DMS 273 (cell line): ENCODE measurements around the gene CTSD.

Experiments
- DNase-seq: peaks from one replicate; lab custom pipeline; 2025; ENCODE audit not compliant: unreplicated experiment; lab: John Stamatoyannopoulos, UW

CTSD gene

GRCh38 chr11:1731451-1732059 lies 32.2 kb downstream of the CTSD start:
- DNase-seq: no peak

- no peak for DNase-seq
These were observed 33.6 kb downstream of the CTSD start for GRCh38 chr11:1730059-1730629.

- DNase-seq: no peak
These were observed 34.1 kb downstream of the CTSD start for GRCh38 chr11:1729692-1730011.

- DNase-seq: no peak
These were observed 34.6 kb downstream of the CTSD start for GRCh38 chr11:1728931-1729691.

DNA sequence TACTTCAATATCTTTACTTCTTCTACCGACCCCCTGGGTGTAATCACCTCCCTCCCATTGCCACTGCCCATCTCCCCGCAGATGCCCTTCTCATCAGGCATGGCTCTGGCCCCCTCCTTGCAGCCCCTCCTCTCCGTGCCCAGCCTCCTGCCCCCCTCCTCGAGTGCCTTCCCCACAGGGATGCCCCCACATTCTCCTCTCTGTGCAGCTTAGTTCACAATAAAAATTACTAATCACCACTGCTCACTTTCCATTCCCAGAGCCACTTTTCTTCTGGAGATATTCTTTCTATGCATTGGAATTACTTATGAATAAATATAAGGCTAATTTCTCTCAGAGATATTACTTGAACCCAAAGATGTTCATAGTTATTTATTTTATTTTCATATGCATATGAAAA lies 35.4 kb downstream of the CTSD start:
- no peak for DNase-seq

- DNase-seq: no peak
These were observed 35.9 kb downstream of the CTSD start for GRCh38 chr11:1727861-1728260.

DNA sequence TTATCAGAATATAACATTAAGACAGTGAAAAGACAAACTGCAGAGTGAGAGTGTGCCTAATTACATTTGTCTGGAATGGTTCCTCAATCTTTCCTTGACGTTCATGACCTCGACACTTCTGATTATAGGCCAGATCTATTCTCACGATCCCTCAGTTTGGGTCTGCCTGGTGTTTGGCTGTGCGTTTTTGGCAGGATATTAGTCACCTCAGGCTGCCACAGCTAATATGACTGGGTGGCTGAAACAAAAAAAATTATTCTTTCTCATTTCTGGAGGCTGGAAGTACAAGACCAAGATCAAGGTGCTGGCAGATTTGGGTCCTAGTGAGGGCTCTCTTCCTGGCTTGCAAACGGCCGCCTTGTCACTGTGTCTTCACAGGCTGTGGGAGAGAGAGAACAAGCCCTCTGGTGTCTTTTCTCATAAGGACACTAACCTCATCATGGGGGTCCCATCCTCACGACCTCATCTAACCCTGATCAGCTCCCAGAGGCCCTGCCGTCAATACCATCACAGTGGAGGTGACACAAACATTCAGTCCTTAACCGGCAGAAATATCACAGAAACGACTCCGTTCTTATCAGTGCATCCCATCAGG lies 36.5 kb downstream of the CTSD start:
- no peak for DNase-seq

DNA sequence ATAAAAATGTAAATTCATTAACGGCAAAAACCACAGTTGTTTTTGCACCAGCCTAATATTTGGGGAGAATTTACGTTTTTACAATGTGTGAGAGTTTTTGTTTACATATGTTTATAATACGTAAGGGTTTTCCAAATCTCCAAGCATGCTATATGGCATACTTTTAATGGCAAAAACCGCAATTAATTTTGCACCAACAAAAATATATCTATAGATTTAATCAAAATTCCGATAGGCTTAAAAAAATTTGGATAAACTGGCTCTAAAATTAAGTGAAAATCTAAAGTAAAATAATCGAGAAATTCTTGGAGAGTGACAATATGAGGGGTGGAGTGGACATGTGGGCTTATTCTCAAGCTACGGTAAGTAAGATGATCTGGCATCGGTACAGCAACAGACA lies 43.9 kb downstream of the CTSD start:
- DNase-seq: no peak

- DNase-seq: no peak
These were observed 45.4 kb downstream of the CTSD start for GRCh38 chr11:1718326-1718725.

DNA sequence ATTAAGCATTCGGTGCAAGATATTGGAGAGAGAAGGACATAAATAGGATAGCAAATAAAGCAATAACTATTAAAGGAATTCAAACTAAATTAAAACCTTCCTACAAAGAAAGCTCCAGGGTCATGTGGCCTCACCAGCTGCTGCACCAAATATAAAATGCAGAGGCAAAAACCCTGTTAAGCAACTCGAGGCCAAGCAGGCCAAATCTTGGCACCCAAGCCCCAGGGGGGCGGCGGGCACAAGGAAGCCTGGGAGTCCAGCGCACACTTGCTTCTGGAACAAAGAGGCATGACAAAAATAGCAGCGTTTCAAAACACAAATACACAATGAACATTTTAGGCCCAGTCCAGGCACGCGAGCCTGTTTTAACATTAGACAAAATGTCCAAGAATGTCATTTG lies 46.0 kb downstream of the CTSD start:
- DNase-seq: no peak

GRCh38 chr11:1714908-1715885 lies 48.5 kb downstream of the CTSD start:
- DNase-seq: no peak

DNA sequence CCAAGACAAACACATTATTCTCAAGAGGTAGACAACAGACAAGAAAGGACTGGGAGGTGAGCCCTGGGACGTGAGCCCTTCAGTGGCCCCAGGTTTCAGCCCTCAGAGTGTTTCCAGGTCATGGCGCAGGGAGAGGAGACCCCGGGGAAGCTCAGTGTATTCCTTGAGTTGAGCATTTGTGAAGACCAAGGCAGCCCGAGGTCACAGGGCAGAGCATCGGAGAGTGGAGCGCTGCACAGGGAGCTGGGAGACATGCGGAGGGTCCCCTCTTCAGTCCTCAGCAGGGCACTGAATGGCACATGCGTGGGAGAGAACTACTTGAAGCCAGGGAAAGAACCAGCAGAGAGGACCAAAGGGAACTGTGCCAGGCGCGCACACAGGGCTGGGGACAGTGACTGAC lies 55.0 kb downstream of the CTSD start:
- no peak for DNase-seq

- no peak for DNase-seq
These were observed 56.0 kb downstream of the CTSD start for GRCh38 chr11:1707751-1708150.

DNA sequence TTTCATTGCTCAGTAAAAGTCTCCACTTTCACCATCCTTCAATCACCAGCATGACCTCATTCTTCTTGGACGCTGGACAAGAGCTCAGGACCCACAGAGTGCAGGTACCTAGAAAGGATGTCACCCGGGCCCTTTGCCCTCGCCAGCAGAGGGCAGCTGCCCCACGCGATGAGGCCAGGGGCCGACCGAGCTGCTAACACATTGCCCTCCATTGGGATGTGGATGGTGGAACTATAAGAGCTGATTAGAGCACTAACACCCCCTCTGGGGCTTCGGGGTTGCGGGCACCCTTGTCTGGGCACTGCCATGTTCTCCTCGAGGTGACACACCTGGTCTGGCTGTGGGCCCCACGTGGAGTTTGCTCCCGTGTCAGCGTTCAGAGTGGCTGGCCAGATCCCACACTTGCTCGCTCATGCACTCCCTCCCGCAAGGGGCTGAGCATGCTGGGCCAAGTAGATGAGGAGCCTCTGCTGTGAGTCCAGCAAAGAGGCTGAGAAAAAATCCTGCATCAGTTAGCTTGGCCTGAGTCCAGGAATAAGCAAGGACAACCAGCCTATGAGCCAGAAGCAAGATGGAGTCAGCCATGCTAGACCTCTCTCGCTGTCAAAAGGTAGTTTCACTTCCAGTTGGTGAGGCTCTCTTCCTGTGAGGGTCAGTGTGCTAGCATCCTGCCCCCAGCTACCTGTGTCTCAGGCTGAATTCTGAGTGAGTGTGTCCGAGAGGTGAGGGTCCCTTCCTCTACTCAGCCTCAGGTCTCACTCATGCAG lies 56.9 kb downstream of the CTSD start:
- peak; percentile 17 for DNase-seq

DNA sequence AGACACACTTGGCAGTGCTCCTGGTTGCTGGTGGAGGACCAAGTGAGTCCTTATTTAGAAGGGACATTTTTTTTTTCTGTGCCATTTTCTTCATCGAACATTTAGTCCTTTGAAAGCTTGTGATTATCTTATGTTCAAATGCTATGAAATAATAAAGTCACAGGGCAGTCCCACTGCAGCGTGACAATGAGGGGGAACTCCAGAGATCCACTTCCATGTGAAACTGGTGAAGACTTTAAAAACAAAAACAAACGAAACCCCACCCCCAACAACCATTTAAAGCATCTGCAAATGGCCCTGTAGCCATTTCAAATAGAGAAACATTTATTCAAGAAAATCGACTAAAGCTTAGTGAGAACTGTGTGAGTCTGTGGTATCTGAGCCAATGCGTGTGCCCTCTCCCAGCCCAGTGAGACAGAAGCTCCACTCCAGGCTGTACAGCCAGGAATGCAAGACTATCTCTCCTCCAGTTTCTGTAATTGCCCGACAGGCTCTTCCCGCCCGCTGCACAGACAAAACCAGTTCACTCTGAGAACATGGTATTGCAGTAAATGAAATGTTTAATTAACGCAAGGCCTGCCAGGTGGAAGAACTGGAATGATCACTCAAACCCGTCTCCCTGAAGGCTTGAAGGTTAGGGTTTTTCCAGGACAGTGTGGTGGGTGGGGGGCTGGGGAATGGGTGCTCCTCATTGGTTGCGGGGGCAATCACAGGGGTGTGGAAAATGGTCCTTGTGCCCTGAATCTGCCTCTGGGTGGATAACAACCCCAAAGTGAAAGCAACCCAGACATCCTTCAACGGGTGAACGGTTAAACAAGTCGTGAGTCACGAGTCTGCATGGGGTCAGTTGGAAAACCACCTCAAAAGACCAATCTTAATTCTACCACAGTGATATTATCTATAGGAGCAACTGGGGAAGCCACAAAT lies 58.3 kb downstream of the CTSD start:
- DNase-seq: no peak

DNA sequence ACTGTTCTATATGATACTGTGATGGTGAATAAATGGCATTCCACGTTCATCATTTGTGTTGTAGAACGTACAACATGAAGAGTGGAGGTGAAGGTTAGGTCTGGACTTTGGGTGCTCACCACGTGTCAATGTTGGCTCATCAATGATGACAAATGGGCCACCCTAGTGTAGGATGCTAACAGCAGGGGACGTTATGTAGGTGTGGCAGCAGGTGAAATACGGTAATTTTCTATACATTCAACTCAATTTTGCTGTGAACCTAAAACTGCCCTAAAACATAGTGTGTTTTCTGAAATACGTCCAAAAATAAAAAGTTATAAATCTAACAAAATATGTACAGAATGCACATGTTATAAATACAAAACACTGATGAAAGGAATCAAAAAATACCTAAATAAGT lies 60.6 kb downstream of the CTSD start:
- DNase-seq: no peak
